ENCODE measurements around the gene RAMP1.

DNA sequence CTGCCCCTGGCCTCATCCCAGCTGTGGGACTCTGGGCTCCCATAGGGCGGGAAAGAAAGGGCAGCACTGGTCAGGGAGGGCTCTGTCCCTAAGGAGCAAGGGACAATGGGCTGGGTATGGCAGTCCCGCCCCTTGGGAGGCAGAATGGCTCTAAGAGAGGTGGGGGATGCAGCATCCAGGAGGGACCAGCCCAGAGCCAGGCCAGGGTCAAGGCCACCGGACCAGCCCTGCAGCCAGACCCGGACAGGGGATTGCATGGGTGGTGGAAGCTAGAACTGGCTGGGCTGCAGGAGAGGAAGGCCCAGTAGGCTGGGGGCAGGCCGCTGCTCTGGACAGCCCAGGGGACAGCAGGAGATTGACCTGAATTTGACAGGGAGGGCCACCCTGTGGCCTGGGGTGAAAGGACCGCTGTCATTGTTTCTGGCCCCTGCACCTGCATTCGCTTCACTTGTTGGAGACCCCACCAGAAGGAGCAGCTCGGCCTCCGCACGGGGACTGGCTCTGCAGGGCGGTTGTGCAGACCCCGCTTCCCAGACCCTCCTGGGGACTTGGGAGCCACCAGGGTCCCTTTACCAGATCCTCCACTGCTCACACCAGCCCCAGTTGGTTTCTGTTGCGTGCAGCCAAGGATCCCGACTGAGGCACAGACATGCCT, 14.6 kb downstream of the RAMP1 start:
- TF ChIP-seq ARNT (IDR thresholded peaks at IDR 0.05) (no peak), SUZ12 (IDR thresholded peaks at IDR 0.05) (no peak), ZNF384 (IDR thresholded peaks at IDR 0.05) (no peak), FOXM1 (IDR thresholded peaks at IDR 0.05; ENCODE audit: borderline replicate concordance) (no peak)
- TF ChIP-seq, protein P1, sequence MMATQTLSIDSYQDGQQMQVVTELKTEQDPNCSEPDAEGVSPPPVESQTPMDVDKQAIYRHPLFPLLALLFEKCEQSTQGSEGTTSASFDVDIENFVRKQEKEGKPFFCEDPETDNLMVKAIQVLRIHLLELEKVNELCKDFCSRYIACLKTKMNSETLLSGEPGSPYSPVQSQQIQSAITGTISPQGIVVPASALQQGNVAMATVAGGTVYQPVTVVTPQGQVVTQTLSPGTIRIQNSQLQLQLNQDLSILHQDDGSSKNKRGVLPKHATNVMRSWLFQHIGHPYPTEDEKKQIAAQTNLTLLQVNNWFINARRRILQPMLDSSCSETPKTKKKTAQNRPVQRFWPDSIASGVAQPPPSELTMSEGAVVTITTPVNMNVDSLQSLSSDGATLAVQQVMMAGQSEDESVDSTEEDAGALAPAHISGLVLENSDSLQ (IDR thresholded peaks at IDR 0.05): no peak

Measured in HEK293T (cell line).